Skeletal muscle satellite cell (primary cell): ENCODE results near the gene CAPRIN2.

Source experiments
- H3K27me3 ChIP-seq: 2 replicates; pipeline ENCODE4 v1.7.0; 2013; ENCODE audit warnings: low read length; ENCODE audit not compliant: control insufficient read depth, insufficient read depth
- H3K36me3 ChIP-seq: 2 replicates; pipeline ENCODE4 v1.7.0; 2013; ENCODE audit warnings: mild to moderate bottlenecking, control low read depth, low read length; ENCODE audit not compliant: insufficient read depth
- H3K4me1 ChIP-seq: 2 replicates; pipeline ENCODE4 v1.7.0; 2013; ENCODE audit warnings: low read length; ENCODE audit not compliant: control insufficient read depth, insufficient read depth
- H3K4me2 ChIP-seq: 2 replicates; pipeline ENCODE4 v1.7.0; 2013; ENCODE audit warnings: mild to moderate bottlenecking, low read length
- H3K4me3 ChIP-seq: 2 replicates; pipeline ENCODE4 v1.7.0; 2013; ENCODE audit warnings: low read length
- H3K9ac ChIP-seq: 2 replicates; pipeline ENCODE4 v1.7.0; 2013; ENCODE audit warnings: mild to moderate bottlenecking, low read depth, low read length, moderate library complexity
- H3K9me3 ChIP-seq: replicated peaks from 2 replicates; pipeline ENCODE4 v1.7.0; 2013; ENCODE audit warnings: mild to moderate bottlenecking, control low read depth, low read length

The CAPRIN2 gene

GRCh38 chr12:30756074-30756473 lies 1.3 kb upstream of the CAPRIN2 start:
- no peaks in the 10 kb centered on the region for H3K27me3 ChIP-seq
- H3K9me3 ChIP-seq: no peaks in the 10 kb centered on the region
- no peak overlapping the region for H3K9ac ChIP-seq
- H3K4me1 ChIP-seq: peaks cover 27% of the 10 kb centered on the region
- no peaks in the 10 kb centered on the region for H3K36me3 ChIP-seq
- no peak overlapping the region for H3K4me3 ChIP-seq
- peak overlapping the region; percentile 98 for H3K4me2 ChIP-seq

DNA sequence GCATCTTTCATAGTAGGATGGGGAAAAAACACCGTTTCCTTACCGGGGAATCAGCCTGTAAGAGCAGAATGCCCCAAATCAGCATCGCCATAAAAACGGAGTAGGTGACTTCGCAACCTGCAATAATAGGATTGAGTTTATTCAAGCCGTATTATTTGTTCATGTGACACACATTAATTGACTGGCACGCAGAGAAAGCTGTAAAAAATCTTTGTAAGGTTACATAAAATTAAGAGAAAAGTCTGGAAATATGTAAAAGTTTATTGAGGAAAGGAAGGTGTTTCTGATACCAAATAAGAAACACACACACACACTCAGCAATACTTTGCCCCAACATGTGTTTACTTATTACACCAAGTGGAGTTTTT lies 628 bp upstream of the CAPRIN2 start:
- peaks cover 33% of the 10 kb centered on the region for H3K4me1 ChIP-seq
- peak overlapping the region; percentile 88 for H3K9ac ChIP-seq
- H3K4me3 ChIP-seq: peak overlapping the region; percentile 95
- peak overlapping the region; percentile 98 for H3K4me2 ChIP-seq
- no peaks in the 10 kb centered on the region for H3K9me3 ChIP-seq
- H3K36me3 ChIP-seq: peaks cover 4% of the 10 kb centered on the region
- H3K27me3 ChIP-seq: no peaks in the 10 kb centered on the region

DNA sequence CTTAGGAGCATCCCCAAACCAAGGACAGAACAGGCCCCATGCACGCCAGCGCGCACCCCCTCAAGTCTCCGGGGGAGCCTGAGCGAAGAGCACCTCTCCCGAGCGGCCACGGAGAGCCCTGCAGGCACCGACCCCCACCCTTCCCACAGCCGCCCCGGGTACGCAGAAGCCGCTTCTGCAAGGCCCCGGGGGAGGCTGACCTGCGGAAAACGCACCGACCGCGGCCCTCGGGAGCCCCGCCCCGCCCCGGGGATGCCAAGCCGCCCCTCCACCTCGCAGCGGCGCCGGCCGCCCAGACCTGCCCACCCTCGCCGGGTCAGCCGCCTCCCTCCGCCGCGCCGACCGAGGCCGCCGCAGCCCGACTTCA lies 385 bp downstream of the CAPRIN2 start:
- no peaks in the 10 kb centered on the region for H3K9me3 ChIP-seq
- peaks cover 40% of the 10 kb centered on the region for H3K4me1 ChIP-seq
- H3K27me3 ChIP-seq: no peaks in the 10 kb centered on the region
- H3K4me2 ChIP-seq: peak overlapping the region; percentile 98
- H3K4me3 ChIP-seq: peak overlapping the region; percentile 95
- peak overlapping the region; percentile 88 for H3K9ac ChIP-seq
- peaks cover 12% of the 10 kb centered on the region for H3K36me3 ChIP-seq

DNA sequence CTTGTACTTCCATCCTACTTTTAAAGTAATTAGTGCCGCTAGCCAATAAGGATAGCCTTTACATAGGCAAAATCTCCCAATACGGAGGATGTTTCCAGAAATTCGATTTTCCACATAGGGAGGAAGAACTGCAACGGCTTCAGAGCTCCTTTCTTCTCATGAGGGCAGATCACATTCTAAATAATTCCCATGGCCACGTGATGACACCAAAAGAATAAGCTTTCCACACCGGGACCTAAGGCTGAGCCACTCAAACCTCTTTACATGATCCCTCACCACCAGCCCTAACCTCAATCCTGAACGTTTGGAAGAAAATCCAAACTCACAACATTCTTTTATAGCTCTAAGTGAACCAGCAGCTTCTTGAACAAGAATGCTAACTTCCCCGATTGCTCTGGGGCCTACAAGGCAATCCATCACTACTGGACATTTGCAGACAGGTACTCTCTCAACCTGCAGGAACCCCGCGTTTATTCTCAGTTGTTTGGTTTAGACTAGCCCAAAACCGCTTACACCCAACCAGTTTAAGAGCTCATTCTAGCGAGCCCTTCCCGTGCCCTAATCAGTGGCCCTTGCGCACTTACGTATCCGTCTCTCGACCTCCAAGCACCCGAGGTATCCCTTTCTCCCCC lies 884 bp downstream of the CAPRIN2 start:
- Histone ChIP-seq H3K36me3 (peaks cover 13% of the 10 kb centered on the region), H3K4me3 (peak overlapping the region; percentile 95), H3K4me1 (peaks cover 40% of the 10 kb centered on the region), H3K27me3 (no peaks in the 10 kb centered on the region), H3K9ac (peak overlapping the region; percentile 88), H3K4me2 (peak overlapping the region; percentile 98), H3K9me3 (no peaks in the 10 kb centered on the region)

DNA sequence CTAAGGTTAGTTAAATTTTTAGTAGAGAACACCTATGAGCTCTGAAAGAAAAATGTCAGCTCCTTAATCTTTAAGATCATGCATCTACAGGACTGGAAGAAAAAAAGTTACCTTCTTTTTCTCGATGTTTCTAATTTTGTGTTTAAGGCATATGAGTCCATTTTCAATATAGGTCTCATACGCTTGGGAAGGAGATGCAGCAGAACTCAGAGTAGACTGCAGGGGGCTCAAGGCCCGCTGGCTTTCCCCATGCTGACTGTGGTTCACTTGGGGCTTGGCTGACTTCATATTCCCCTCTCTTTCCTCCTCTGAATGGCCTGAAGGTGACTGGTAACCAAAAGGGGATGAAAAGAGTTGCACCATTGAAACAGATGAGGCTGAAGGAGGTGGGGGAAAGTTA lies 1.5 kb downstream of the CAPRIN2 start:
- peaks cover 20% of the 10 kb centered on the region for H3K36me3 ChIP-seq
- H3K4me2 ChIP-seq: peak overlapping the region; percentile 98
- peak overlapping the region; percentile 95 for H3K4me3 ChIP-seq
- peaks cover 40% of the 10 kb centered on the region for H3K4me1 ChIP-seq
- H3K9me3 ChIP-seq: no peaks in the 10 kb centered on the region
- peak overlapping the region; percentile 88 for H3K9ac ChIP-seq
- no peaks in the 10 kb centered on the region for H3K27me3 ChIP-seq

GRCh38 chr12:30752255-30752654 lies 2.5 kb downstream of the CAPRIN2 start:
- no peaks in the 10 kb centered on the region for H3K9me3 ChIP-seq
- peak overlapping the region; percentile 98 for H3K4me2 ChIP-seq
- H3K27me3 ChIP-seq: no peaks in the 10 kb centered on the region
- H3K4me3 ChIP-seq: peak overlapping the region; percentile 95
- peaks cover 29% of the 10 kb centered on the region for H3K36me3 ChIP-seq
- H3K9ac ChIP-seq: no peak overlapping the region
- peaks cover 40% of the 10 kb centered on the region for H3K4me1 ChIP-seq

GRCh38 chr12:30748147-30748546 lies 6.6 kb downstream of the CAPRIN2 start:
- Histone ChIP-seq H3K36me3 (peaks cover 62% of the 10 kb centered on the region), H3K4me3 (no peak overlapping the region), H3K4me1 (peaks cover 37% of the 10 kb centered on the region), H3K9me3 (no peaks in the 10 kb centered on the region), H3K27me3 (no peaks in the 10 kb centered on the region), H3K4me2 (no peak overlapping the region), H3K9ac (no peak overlapping the region)

DNA sequence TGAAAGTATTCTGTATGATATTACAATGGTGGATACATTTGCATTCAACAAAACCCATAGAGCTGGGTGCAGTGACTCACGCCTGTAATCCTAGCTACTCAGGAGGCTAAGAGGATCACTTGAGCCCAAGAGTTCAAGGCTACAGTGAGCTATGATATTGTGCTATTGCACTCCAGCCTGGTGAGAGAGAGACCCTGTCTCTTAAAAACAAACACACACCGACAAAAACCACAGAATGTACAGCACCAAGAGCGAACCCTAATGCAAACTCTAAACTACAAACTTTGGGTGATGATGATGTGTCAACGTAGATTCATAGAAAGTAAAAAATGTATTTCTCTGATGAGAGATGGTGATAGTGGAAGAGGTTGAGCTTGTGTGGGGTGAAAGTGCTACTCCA lies 8.6 kb downstream of the CAPRIN2 start:
- Histone ChIP-seq H3K36me3 (peaks cover 64% of the 10 kb centered on the region), H3K4me2 (no peak overlapping the region), H3K9me3 (no peaks in the 10 kb centered on the region), H3K27me3 (no peaks in the 10 kb centered on the region), H3K9ac (no peak overlapping the region), H3K4me1 (peaks cover 21% of the 10 kb centered on the region), H3K4me3 (no peak overlapping the region)

GRCh38 chr12:30744321-30744720 lies 10.4 kb downstream of the CAPRIN2 start:
- Histone ChIP-seq H3K4me2 (no peak overlapping the region), H3K27me3 (no peaks in the 10 kb centered on the region)

DNA sequence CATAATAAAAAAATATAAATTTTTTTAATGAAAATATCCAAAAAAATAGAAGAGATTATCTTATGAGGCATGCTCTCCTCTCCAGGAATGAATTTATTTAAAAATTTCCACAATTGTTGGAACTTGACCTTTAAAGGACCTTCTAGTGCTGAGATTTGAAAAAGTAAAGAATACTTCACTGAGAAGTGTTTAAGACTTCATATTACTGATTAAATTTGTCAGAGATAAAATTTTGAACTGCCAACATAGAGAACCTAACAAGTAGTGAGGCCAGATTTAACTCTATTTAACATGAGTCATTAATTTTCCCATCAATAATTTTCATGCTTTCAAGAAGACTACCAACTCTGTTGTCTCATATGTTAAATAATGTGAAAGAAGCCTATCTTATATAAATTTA lies 14.5 kb downstream of the CAPRIN2 start:
- H3K27me3 ChIP-seq: no peaks in the 10 kb centered on the region
- peaks cover 30% of the 10 kb centered on the region for H3K36me3 ChIP-seq
- no peaks in the 10 kb centered on the region for H3K9me3 ChIP-seq
- H3K9ac ChIP-seq: no peak overlapping the region
- no peaks in the 10 kb centered on the region for H3K4me1 ChIP-seq
- no peak overlapping the region for H3K4me3 ChIP-seq
- H3K4me2 ChIP-seq: no peak overlapping the region

More at GRCh38 chr12:30744321-30744720, 10.4 kb downstream of the CAPRIN2 start:
- Histone ChIP-seq H3K9ac (no peak overlapping the region), H3K4me1 (peaks cover 6% of the 10 kb centered on the region), H3K4me3 (no peak overlapping the region), H3K9me3 (no peaks in the 10 kb centered on the region), H3K36me3 (peaks cover 52% of the 10 kb centered on the region)

- H3K27me3 ChIP-seq: no peaks in the 10 kb centered on the region
These were observed 15.7 kb downstream of the CAPRIN2 start for GRCh38 chr12:30739020-30739419.

GRCh38 chr12:30732954-30733637 lies 21.7 kb downstream of the CAPRIN2 start:
- no peak overlapping the region for H3K4me3 ChIP-seq
- H3K4me1 ChIP-seq: no peaks in the 10 kb centered on the region
- no peaks in the 10 kb centered on the region for H3K27me3 ChIP-seq
- H3K4me2 ChIP-seq: no peak overlapping the region
- peaks cover 57% of the 10 kb centered on the region for H3K36me3 ChIP-seq
- H3K9ac ChIP-seq: no peak overlapping the region
- H3K9me3 ChIP-seq: no peaks in the 10 kb centered on the region

More at GRCh38 chr12:30739020-30739419, 15.7 kb downstream of the CAPRIN2 start:
- Histone ChIP-seq H3K9me3 (no peaks in the 10 kb centered on the region), H3K36me3 (peaks cover 34% of the 10 kb centered on the region), H3K4me2 (no peak overlapping the region), H3K9ac (no peak overlapping the region), H3K4me1 (no peaks in the 10 kb centered on the region), H3K4me3 (no peak overlapping the region)
